SK-N-SH treated with all-trans-retinoic acid at 6 μM for 48 hours (cell line): ENCODE results near the gene RABGAP1L.

ENCODE experiments used
- BACH2 ChIP-seq: fragments of 250-450 bp; sonication (Bioruptor Pico); IDR thresholded peaks from 2 replicates; pipeline ENCODE4 v1.9.0; 2021; ENCODE audit warnings: mild to moderate bottlenecking, borderline replicate concordance
- ISL1 ChIP-seq: fragments of 250-450 bp; sonication (Bioruptor Pico); IDR thresholded peaks from 2 replicates; pipeline ENCODE4 v2.1.2; 2022; ENCODE audit warnings: mild to moderate bottlenecking, moderate library complexity
- PATZ1 ChIP-seq: fragments of 250-450 bp; sonication (Bioruptor Pico); IDR thresholded peaks from 2 replicates; pipeline ENCODE4 v1.8.0; 2020; ENCODE audit warnings: mild to moderate bottlenecking, moderate library complexity, borderline replicate concordance
- PPARA ChIP-seq: fragments of 250-450 bp; sonication (Bioruptor Pico); IDR thresholded peaks from 2 replicates; pipeline ENCODE4 v1.5.0; 2020; ENCODE audit warnings: mild to moderate bottlenecking, borderline replicate concordance
- RARB ChIP-seq: fragments of 250-450 bp; sonication (Bioruptor Pico); IDR thresholded peaks from 2 replicates; pipeline ENCODE4 v1.8.0; 2021; ENCODE audit warnings: mild to moderate bottlenecking, moderate library complexity
- SNAI2 ChIP-seq: fragments of 250-450 bp; sonication (Bioruptor Pico); IDR thresholded peaks from 2 replicates; pipeline ENCODE4 v1.5.0; 2020; ENCODE audit warnings: mild to moderate bottlenecking, moderate library complexity
- TCF4 ChIP-seq: fragments of 250-450 bp; sonication (Bioruptor Pico); IDR thresholded peaks from 2 replicates; pipeline ENCODE4 v1.8.0; 2021; ENCODE audit warnings: mild to moderate bottlenecking, moderate library complexity, borderline replicate concordance
- ZFP3 ChIP-seq: fragments of 250-450 bp; sonication (Bioruptor Pico); IDR thresholded peaks from 2 replicates; pipeline ENCODE4 v1.5.0; 2020; ENCODE audit warnings: mild to moderate bottlenecking, moderate library complexity
- ZNF8 ChIP-seq: fragments of 450-650 bp; formaldehyde crosslinking; IDR thresholded peaks from 2 replicates; pipeline ENCODE4 v1.5.0; 2020; ENCODE audit warnings: mild to moderate bottlenecking, moderate library complexity

GRCh38 chr1:174953285-174954072 is 794.2 kb downstream of the RABGAP1L start:
- TF ChIP-seq SNAI2 (CRISPR knock-in tag) (no peak), ZNF8 (no peak), RARB (CRISPR knock-in tag) (no peak), ISL1 (CRISPR knock-in tag) (no peak), PATZ1 (CRISPR knock-in tag) (no peak), ZFP3 (CRISPR knock-in tag) (no peak), BACH2 (CRISPR knock-in tag) (no peak), PPARA (no peak), TCF4 (CRISPR knock-in tag) (no peak)
